ENCODE data around the gene KRTAP4-12. TPM values are rescaled to one million over a fixed set of nuclear protein-coding genes. Genes with fewer than 3 reads are reported as not detected.

KRTAP4-12 gene
- total RNA-seq, 1 experiment from 2014 or later, result not detected

DNA sequence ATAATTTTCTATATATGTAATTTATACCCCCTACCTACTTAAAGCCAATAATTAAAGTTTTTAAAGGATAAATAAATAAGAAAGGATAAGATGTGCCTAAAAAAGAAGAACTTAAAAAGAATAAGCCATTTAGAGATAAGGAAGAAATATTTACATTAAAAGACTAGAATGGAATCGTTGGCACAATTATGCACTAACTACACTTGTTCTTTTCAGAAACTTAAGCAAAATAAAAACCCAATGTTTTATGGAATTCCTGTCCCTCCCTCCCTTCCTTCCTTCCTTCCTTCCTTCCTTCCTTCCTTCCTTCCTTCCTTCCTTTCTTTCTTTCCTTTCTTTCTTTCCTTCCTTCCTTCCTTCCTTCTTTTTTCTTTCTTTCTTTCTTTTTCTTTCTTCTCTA lies 20.9 kb upstream of the KRTAP4-12 start:
- H3K4me3 Mint-ChIP-seq, result no peak overlapping the region
- H3K9me3 Mint-ChIP-seq, result peaks cover 44% of the 10 kb centered on the region
- peaks cover 8% of the 10 kb centered on the region; the same call in 1 of the 2 replicates for H3K4me1 Mint-ChIP-seq
- TF ChIP-seq, protein P1, sequence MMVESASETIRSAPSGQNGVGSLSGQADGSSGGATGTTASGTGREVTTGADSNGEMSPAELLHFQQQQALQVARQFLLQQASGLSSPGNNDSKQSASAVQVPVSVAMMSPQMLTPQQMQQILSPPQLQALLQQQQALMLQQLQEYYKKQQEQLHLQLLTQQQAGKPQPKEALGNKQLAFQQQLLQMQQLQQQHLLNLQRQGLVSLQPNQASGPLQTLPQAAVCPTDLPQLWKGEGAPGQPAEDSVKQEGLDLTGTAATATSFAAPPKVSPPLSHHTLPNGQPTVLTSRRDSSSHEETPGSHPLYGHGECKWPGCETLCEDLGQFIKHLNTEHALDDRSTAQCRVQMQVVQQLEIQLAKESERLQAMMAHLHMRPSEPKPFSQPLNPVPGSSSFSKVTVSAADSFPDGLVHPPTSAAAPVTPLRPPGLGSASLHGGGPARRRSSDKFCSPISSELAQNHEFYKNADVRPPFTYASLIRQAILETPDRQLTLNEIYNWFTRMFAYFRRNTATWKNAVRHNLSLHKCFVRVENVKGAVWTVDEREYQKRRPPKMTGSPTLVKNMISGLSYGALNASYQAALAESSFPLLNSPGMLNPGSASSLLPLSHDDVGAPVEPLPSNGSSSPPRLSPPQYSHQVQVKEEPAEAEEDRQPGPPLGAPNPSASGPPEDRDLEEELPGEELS (CRISPR knock-in tag; IDR thresholded peaks at IDR 0.05), result no peak
- TF ChIP-seq ZBTB21 (CRISPR knock-in tag; IDR thresholded peaks at IDR 0.05; ENCODE audit: borderline replicate concordance), result no peak
- no peak for TF ChIP-seq MXD4 (CRISPR knock-in tag; IDR thresholded peaks at IDR 0.05; ENCODE audit: borderline replicate concordance)
- no peak for TF ChIP-seq ZNF317 (CRISPR knock-in tag; IDR thresholded peaks at IDR 0.05; ENCODE audit: borderline replicate concordance, low read depth)
- no peak for TF ChIP-seq SMAD3 (CRISPR knock-in tag; IDR thresholded peaks at IDR 0.05; ENCODE audit: borderline replicate concordance)
- no peak for TF ChIP-seq PRRX2 (CRISPR knock-in tag; IDR thresholded peaks at IDR 0.05)
- TF ChIP-seq ZNF671 (CRISPR knock-in tag; IDR thresholded peaks at IDR 0.05), result no peak
- no peak for TF ChIP-seq ZNF121 (CRISPR knock-in tag; IDR thresholded peaks at IDR 0.05)
- TF ChIP-seq, protein P2, sequence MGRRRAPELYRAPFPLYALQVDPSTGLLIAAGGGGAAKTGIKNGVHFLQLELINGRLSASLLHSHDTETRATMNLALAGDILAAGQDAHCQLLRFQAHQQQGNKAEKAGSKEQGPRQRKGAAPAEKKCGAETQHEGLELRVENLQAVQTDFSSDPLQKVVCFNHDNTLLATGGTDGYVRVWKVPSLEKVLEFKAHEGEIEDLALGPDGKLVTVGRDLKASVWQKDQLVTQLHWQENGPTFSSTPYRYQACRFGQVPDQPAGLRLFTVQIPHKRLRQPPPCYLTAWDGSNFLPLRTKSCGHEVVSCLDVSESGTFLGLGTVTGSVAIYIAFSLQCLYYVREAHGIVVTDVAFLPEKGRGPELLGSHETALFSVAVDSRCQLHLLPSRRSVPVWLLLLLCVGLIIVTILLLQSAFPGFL (CRISPR knock-in tag; IDR thresholded peaks at IDR 0.05; ENCODE audit: borderline replicate concordance), result no peak
- no peak for TF ChIP-seq ZNF263 (CRISPR knock-in tag; IDR thresholded peaks at IDR 0.05; ENCODE audit: low read depth)
- no peak overlapping the region for H3K27ac Mint-ChIP-seq
- peaks cover 27% of the 10 kb centered on the region for H3K36me3 Mint-ChIP-seq
- ChIA-PET CTCF (no interaction called here), POLR2A (no interaction called here)
- no peak for DNase-seq (ENCODE audit: low spot score)
- peaks cover 3% of the 10 kb centered on the region; the same call in 1 of the 2 replicates for H3K27me3 Mint-ChIP-seq (ENCODE audit: low read depth)
- ATAC-seq, result no peak

DNA sequence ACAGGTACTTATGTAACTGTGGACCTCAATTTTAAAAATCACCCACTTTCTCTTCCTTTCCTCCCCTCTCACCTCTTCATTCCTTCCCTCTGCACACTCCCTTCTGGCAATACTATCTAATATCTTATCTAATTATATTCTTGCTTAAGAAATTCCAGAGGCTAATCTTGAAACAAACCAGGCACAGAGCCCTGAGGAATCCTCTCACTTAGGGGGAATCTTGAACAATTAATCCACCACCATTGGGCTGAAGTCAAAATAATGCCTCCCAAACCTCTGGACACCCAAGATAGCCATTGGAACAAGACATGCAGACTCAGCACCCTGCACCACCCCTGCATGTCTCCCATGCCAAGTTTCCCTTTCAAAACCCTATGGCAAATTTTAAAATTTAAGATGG lies 17.4 kb upstream of the KRTAP4-12 start:
- peaks cover 65% of the 10 kb centered on the region for H3K9me3 Mint-ChIP-seq
- peaks cover 5% of the 10 kb centered on the region for H3K27me3 Mint-ChIP-seq (ENCODE audit: low read depth)
- ChIA-PET POLR2A (no interaction called here), CTCF (no interaction called here)
- DNase-seq (ENCODE audit: low spot score), result no peak
- H3K27ac Mint-ChIP-seq, result no peak overlapping the region
- ATAC-seq, result no peak
- H3K4me1 Mint-ChIP-seq, result no peaks in the 10 kb centered on the region
- no peak overlapping the region for H3K4me3 Mint-ChIP-seq
- peaks cover 30% of the 10 kb centered on the region for H3K36me3 Mint-ChIP-seq
- TF ChIP-seq GTF2I (CRISPR knock-in tag; conservative IDR thresholded peaks at IDR 0.05) (no peak), JUN (CRISPR knock-in tag; IDR thresholded peaks at IDR 0.05) (no peak), MXD4 (CRISPR knock-in tag; IDR thresholded peaks at IDR 0.05; ENCODE audit: borderline replicate concordance) (no peak), SP1 (CRISPR knock-in tag; conservative IDR thresholded peaks at IDR 0.05) (no peak), HMGA2 (CRISPR knock-in tag; IDR thresholded peaks at IDR 0.05) (no peak), FOXP1 (CRISPR knock-in tag; IDR thresholded peaks at IDR 0.05; ENCODE audit: borderline replicate concordance) (no peak), PRRX2 (CRISPR knock-in tag; IDR thresholded peaks at IDR 0.05) (no peak), ETV6 (CRISPR knock-in tag; IDR thresholded peaks at IDR 0.05) (no peak)
- TF ChIP-seq, protein P3, sequence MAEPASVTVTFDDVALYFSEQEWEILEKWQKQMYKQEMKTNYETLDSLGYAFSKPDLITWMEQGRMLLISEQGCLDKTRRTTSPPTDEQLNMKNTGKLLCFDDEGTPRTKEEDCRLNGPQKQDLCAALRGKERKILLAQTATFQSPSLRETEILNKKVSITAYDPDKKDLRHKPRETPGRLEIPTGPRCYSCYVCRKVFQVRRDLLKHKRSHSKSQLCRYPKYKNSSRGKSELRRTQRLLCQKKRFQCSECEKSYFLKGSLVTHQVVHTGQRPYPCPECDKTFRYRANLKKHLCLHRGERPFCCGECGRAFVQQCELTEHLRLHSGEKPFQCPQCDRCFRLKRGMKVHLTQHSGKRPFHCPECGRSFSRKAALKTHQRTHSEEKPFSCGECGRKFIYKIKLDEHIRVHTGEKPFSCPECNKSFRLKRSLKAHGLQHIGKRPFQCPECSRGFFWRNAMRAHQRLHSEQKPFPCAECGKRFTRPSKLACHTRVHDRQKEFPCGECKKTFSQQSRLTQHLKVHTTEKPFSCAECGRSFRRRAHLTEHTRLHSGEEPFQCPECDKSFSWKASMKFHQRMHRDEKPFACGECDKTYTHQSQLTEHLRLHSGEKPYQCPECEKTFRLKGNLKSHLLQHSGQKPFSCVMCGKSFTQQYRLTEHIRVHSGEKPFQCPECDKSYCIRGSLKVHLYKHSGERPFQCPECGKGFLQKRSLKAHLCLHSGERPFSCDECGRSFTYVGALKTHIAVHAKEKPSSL (CRISPR knock-in tag; conservative IDR thresholded peaks at IDR 0.05), result no peak
- TF ChIP-seq, protein P4, sequence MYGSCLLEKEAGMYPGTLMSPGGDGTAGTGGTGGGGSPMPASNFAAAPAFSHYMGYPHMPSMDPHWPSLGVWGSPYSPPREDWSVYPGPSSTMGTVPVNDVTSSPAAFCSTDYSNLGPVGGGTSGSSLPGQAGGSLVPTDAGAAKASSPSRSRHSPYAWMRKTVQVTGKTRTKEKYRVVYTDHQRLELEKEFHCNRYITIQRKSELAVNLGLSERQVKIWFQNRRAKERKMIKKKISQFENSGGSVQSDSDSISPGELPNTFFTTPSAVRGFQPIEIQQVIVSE (CRISPR knock-in tag; IDR thresholded peaks at IDR 0.05; ENCODE audit: borderline replicate concordance), result no peak
- TF ChIP-seq, protein P5, sequence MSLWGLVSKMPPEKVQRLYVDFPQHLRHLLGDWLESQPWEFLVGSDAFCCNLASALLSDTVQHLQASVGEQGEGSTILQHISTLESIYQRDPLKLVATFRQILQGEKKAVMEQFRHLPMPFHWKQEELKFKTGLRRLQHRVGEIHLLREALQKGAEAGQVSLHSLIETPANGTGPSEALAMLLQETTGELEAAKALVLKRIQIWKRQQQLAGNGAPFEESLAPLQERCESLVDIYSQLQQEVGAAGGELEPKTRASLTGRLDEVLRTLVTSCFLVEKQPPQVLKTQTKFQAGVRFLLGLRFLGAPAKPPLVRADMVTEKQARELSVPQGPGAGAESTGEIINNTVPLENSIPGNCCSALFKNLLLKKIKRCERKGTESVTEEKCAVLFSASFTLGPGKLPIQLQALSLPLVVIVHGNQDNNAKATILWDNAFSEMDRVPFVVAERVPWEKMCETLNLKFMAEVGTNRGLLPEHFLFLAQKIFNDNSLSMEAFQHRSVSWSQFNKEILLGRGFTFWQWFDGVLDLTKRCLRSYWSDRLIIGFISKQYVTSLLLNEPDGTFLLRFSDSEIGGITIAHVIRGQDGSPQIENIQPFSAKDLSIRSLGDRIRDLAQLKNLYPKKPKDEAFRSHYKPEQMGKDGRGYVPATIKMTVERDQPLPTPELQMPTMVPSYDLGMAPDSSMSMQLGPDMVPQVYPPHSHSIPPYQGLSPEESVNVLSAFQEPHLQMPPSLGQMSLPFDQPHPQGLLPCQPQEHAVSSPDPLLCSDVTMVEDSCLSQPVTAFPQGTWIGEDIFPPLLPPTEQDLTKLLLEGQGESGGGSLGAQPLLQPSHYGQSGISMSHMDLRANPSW (CRISPR knock-in tag; conservative IDR thresholded peaks at IDR 0.05; ENCODE audit: low read depth), result no peak
- TF ChIP-seq, protein P6, sequence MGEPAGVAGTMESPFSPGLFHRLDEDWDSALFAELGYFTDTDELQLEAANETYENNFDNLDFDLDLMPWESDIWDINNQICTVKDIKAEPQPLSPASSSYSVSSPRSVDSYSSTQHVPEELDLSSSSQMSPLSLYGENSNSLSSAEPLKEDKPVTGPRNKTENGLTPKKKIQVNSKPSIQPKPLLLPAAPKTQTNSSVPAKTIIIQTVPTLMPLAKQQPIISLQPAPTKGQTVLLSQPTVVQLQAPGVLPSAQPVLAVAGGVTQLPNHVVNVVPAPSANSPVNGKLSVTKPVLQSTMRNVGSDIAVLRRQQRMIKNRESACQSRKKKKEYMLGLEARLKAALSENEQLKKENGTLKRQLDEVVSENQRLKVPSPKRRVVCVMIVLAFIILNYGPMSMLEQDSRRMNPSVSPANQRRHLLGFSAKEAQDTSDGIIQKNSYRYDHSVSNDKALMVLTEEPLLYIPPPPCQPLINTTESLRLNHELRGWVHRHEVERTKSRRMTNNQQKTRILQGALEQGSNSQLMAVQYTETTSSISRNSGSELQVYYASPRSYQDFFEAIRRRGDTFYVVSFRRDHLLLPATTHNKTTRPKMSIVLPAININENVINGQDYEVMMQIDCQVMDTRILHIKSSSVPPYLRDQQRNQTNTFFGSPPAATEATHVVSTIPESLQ (CRISPR knock-in tag; IDR thresholded peaks at IDR 0.05), result no peak

All from WTC11 (cell line).